Natural killer cell (primary cell): ENCODE measurements around the gene PYROXD2. TPM values are rescaled to one million over a fixed set of nuclear protein-coding genes. Genes with fewer than 3 reads are reported as not detected.

Experiments used
- ATAC-seq, 3 donors: fragments of 150-1000 bp in 2 of 3; fragments of 200-7000 bp in 1 of 3; cut with Tn5 transposase; 1 replicate in 1 of 3; 2 replicates in 2 of 3; pipeline ENCODE4 v1.10.0; 2021; ENCODE audit warnings: mild to moderate bottlenecking in 2 of 3, moderate library complexity in 2 of 3
- DNase-seq, 2 donors: peaks; one replicate each; pipeline versions ENCODE4 v3.0.0 to v3.0.0-alpha.2; 2013 to 2021; ENCODE audit warnings: mixed read lengths in 1 of 2
- H3K27ac ChIP-seq: one replicate; pipeline ENCODE4 v1.5.1; 2013; ENCODE audit warnings: mild to moderate bottlenecking, low read length
- H3K27me3 ChIP-seq: one replicate; pipeline ENCODE4 v1.6.1; 2013; ENCODE audit warnings: low read length; ENCODE audit not compliant: control insufficient read depth, insufficient read depth
- H3K36me3 ChIP-seq: one replicate; pipeline ENCODE4 v1.6.1; 2013; ENCODE audit warnings: low read length; ENCODE audit not compliant: control insufficient read depth, insufficient read depth
- H3K4me1 ChIP-seq: one replicate; pipeline ENCODE4 v1.6.1; 2013; ENCODE audit warnings: low read length; ENCODE audit not compliant: control insufficient read depth, insufficient read depth
- H3K4me3 ChIP-seq: one replicate; pipeline ENCODE4 v1.5.1; 2013; ENCODE audit warnings: low read length
- H3K9me3 ChIP-seq: one replicate; pipeline ENCODE4 v1.6.1; 2013; ENCODE audit warnings: low read length; ENCODE audit not compliant: control insufficient read depth, insufficient read depth
- H3K27ac Mint-ChIP-seq, 2 donors: one replicate each; pipeline ENCODE4 v1.8.0; 2022; ENCODE audit warnings: mild to moderate bottlenecking in 2 of 2, mixed read lengths in 2 of 2, moderate library complexity in 1 of 2
- H3K27me3 Mint-ChIP-seq, 2 donors: one replicate each; pipeline ENCODE4 v1.8.0; 2022; ENCODE audit warnings: low read depth in 2 of 2, mixed read lengths in 2 of 2
- H3K36me3 Mint-ChIP-seq: one replicate; pipeline ENCODE4 v1.8.0; 2022; ENCODE audit warnings: mixed read lengths
- H3K4me1 Mint-ChIP-seq, 2 donors: one replicate each; pipeline ENCODE4 v1.8.0; 2022; ENCODE audit warnings: mixed read lengths in 2 of 2
- H3K4me3 Mint-ChIP-seq: one replicate; pipeline ENCODE4 v1.8.0; 2022; ENCODE audit warnings: mild to moderate bottlenecking, moderate library complexity, mixed read lengths
- H3K9me3 Mint-ChIP-seq, 2 donors: one replicate each; pipeline ENCODE4 v1.8.0; 2022; ENCODE audit warnings: mixed read lengths in 2 of 2
- WGBS: methylation state at CpG from one replicate; pipeline ENCODE4 v1.1.7; 2013; ENCODE audit warnings: missing lambda C conversion rate; ENCODE audit not compliant: insufficient coverage; 5-methylcytosine and 5-hydroxymethylcytosine counted together
- intact Hi-C: fragments of 100-400 bp; cut with micrococcal nuclease; formaldehyde crosslinking; loops from one replicate; pipeline ENCODE4 v1.14.2; 2022
- total RNA-seq, 4 donors: library from RNA; stranded (reverse); fragments of 120-200 nt in 1 of 4; gene quantifications; one replicate each; pipeline versions ENCODE4 v1.2.3 to v1.2.4, GENCODE V29; 2013 to 2022
- TF ChIP-seq, protein P1 (sequence below): fragments of 200-600 bp; IDR thresholded peaks from one replicate; pipeline ENCODE4 v1.8.0; 2022; ENCODE audit warnings: antibody characterized with exemption

Gene PYROXD2
- total RNA-seq, 3 donors from 2014 or later (not counting 1 experiment from before 2014, with no cell fraction given): 20.8 to 28.2 (median 28.0) TPM

GRCh38 chr10:98396096-98397063 lies 18.6 kb downstream of the PYROXD2 start:
- no peak overlapping the region for H3K4me3 Mint-ChIP-seq
- H3K27me3 Mint-ChIP-seq: no peaks in the 10 kb centered on the region
- intact Hi-C loops: no loop called here
- no peak for DNase-seq
- H3K4me1 Mint-ChIP-seq: peaks cover 19 to 47% of the 10 kb centered on the region in 2 donors
- no peaks in the 10 kb centered on the region for H3K27me3 ChIP-seq
- H3K27ac ChIP-seq: no peak overlapping the region
- H3K4me1 ChIP-seq: peaks cover 34% of the 10 kb centered on the region
- 98% methylated on average over 6 of the region's 6 CpGs for WGBS
- no peak for ATAC-seq
- no peaks in the 10 kb centered on the region for H3K9me3 ChIP-seq
- no peaks in the 10 kb centered on the region for H3K36me3 Mint-ChIP-seq
- H3K36me3 ChIP-seq: peaks cover 18% of the 10 kb centered on the region
- no peaks in the 10 kb centered on the region for H3K9me3 Mint-ChIP-seq
- no peak overlapping the region for H3K4me3 ChIP-seq
- no peak overlapping the region for H3K27ac Mint-ChIP-seq
- TF ChIP-seq, protein P1, sequence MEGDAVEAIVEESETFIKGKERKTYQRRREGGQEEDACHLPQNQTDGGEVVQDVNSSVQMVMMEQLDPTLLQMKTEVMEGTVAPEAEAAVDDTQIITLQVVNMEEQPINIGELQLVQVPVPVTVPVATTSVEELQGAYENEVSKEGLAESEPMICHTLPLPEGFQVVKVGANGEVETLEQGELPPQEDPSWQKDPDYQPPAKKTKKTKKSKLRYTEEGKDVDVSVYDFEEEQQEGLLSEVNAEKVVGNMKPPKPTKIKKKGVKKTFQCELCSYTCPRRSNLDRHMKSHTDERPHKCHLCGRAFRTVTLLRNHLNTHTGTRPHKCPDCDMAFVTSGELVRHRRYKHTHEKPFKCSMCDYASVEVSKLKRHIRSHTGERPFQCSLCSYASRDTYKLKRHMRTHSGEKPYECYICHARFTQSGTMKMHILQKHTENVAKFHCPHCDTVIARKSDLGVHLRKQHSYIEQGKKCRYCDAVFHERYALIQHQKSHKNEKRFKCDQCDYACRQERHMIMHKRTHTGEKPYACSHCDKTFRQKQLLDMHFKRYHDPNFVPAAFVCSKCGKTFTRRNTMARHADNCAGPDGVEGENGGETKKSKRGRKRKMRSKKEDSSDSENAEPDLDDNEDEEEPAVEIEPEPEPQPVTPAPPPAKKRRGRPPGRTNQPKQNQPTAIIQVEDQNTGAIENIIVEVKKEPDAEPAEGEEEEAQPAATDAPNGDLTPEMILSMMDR: no peak

GRCh38 chr10:98394851-98395440 lies 20.0 kb downstream of the PYROXD2 start:
- 93% methylated on average over 8 of the region's 8 CpGs for WGBS
- TF ChIP-seq, protein P1: no peak
- H3K4me1 ChIP-seq: peaks cover 48% of the 10 kb centered on the region

GRCh38 chr10:98391578-98391991 lies 23.4 kb downstream of the PYROXD2 start:
- ATAC-seq (peak; percentile 83 to 96 (median 92)), DNase-seq (peak in 1 of 2 donors; percentile 43)
- TF ChIP-seq, protein P1: no peak
- Mint-ChIP-seq H3K36me3 (no peaks in the 10 kb centered on the region), H3K27ac (peak overlapping the region; percentile 89 to 90), H3K4me3 (peak overlapping the region; percentile 86), H3K9me3 (no peaks in the 10 kb centered on the region), H3K4me1 (peaks cover 45 to 70% of the 10 kb centered on the region in 2 donors), H3K27me3 (no peaks in the 10 kb centered on the region)
- no peaks in the 10 kb centered on the region for H3K27me3 ChIP-seq
- peaks cover 18% of the 10 kb centered on the region for H3K36me3 ChIP-seq
- WGBS: 81% methylated on average over 8 of the region's 8 CpGs
- intact Hi-C loops: no loop called here
- no peaks in the 10 kb centered on the region for H3K9me3 ChIP-seq
- H3K27ac ChIP-seq: peak overlapping the region; percentile 79
- H3K4me3 ChIP-seq: no peak overlapping the region
- peaks cover 58% of the 10 kb centered on the region for H3K4me1 ChIP-seq

More at GRCh38 chr10:98394851-98395440, 20.0 kb downstream of the PYROXD2 start:
- Histone ChIP-seq H3K27ac (no peak overlapping the region), H3K36me3 (peaks cover 18% of the 10 kb centered on the region), H3K9me3 (no peaks in the 10 kb centered on the region), H3K27me3 (no peaks in the 10 kb centered on the region), H3K4me3 (no peak overlapping the region)
- Mint-ChIP-seq H3K4me1 (peaks cover 34 to 61% of the 10 kb centered on the region in 2 donors), H3K27me3 (no peaks in the 10 kb centered on the region), H3K9me3 (no peaks in the 10 kb centered on the region), H3K27ac (peak overlapping the region in 1 of 2 donors; percentile 89), H3K4me3 (no peak overlapping the region), H3K36me3 (no peaks in the 10 kb centered on the region)
- DNase-seq: no peak
- ATAC-seq: no peak
- intact Hi-C loops: no loop called here
